Measurements from ENCODE around the gene MEST.
"Not testable (repeated sequence)": the region's sequence is repeated elsewhere in the genome, so short reads cannot be mapped to it uniquely, and the experiment has no call there.

The MEST gene

DNA sequence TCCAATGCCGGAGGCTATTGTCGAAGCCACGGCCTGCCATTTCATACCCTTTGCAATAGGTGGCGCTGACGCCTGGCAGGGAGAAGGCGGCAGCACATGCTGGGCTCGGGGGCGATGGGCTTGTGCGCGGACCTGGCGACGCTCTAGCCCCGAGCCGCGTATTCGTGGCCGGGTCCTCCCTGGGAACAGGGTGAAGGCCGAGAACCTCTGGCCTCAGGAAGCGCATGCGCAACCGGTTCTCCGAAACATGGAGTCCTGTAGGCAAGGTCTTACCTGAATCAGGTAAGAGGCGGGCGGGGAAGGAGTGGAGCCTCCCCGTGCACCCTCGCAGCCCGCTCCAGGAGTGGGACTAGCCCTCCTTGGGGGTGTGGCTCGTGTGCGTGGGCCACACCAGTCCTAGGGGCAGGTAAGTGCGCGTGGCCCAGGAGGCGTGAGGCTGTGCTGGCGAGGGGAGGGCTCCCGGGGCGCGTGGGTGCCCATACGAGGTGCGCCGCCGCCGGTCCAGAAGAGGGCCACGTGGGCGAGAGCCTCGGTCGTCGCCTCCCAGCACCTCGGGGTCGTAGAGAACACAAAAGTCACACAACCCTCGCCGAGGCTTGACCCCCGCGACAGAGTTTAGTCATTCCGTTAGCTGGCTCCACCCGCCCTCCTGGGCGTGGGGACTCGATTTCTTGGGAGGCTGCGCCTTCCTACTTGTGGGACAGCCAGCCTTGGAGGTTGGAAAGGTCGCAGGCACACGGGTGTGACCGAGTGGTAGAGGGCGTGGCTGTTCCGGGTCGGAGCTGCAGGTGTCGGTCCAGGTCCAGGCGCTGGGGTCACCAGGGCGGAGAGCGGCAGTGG is 5.6 kb upstream of the MEST start:
- peak; percentile 9 to 48 (median 16) for DNase-seq

DNA sequence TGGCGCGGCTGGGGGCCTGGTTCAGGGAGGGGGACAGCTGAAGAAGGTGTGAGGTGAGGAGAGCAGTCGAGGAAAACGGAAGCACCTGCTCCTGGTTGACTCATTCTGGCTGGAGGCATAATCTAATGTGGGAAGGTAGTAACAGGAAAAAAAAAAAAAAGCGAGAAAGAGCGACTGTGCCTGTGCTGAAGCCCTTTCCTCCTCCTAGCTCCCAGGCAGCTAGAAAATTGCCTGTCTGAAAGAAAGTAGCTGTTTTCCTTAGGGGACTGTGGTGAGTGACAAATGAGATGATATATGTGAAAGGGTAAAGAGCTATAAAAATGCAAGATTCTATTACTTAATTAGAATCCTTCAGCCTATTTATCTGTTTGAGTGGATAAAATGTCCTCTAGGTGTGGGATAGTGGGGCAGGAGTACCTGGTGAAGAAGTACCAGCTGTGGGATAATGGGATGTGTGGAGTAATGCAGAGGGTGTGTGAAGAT is 4.9 kb upstream of the MEST start:
- no peak for DNase-seq

DNA sequence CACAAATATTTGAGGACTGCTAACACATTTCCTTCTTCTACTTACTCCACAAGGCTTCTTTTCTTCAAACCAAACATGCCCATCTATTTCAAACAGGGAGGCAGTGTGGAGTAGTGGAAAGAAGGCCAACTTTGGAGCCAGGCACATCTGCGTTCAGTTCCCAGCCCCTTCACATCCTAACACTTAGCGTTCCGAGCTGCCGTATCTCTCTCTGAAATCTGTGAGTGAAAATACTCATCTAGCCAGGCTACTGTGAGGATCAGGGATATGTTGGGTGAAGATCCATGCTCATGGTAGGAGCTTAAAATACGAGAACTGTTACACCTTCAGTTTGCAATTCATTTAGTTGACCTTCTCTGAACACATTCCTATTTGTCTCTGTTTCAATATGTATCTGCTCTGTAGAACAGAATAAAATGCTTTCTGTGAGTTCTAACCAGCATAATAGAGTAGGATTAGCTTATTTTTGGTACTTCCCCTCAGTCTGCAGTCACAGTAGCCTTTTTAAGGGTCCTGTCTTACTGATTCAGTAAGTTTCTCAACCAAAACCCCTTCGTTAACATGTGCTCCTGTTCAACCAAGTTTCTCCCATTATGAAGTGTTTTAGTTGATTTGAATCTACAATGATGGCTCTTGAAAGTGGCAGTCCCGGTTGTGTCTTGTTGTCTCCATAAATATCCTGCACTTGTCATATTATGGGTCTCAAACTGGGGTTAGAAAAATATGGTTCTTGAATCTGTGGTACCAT is 3.3 kb upstream of the MEST start:
- DNase-seq: no peak

DNA sequence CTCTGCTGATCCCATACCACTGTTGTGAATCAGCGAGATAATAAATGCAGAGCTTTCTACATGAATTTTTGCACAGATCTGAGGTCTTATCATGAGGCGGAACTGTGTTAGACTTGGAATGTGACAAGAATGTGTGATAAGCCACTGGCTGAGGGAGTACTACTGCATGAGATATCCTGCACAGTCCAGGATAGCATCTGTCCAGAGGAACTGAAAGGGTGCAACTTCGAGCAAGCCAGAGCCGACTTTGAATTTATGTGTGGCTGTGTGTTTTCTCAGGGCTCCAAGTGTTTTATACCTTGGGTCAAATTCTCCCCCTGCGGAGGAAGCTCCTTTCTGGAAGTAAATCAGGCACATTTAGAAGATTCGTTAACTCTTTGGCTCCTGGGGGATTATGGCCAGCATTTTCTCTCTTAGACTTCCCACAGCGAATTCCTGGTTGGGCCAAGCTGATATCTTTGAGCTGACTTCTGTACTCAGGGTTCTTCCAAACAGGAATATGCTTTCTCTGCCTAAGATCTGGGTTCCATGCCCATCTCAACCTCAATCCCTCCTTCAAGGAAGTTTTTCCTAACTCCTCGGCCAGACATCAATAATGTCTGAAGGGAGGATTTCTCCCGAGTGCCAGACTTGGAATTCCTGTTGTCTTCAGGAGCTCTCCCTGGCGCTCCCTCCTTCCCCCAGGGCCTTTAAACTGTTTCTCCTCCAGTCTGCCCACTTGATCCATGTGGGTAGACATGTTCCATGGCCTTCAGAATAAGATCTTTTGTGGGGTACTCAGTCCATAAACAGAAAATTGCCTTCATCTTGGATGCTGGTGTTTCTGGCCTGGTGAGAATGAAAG is 2.5 kb upstream of the MEST start:
- DNase-seq: no peak

DNA sequence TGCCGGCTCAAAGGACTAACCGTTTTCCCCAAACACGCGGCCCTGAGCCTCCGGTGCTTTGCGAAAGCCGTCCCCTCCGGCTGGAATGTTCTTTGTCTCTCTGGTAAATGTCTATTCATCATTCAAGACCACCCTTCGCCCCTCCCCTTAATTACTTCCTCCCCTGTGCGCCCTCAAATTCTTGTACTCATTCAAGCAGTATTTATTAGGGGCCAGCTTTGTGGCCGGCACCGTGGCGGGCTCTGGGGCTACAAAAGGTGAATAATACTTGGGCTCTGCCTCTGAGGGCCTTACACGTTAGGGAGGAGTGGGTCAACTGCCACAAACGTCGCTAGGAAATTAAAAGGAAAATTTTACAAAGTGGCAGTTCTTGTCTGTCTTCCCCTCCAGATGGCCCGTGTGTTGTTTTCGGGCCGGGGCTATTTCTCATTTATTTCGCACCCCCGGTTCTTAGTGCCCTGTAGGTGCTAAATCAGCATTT is 1.5 kb upstream of the MEST start:
- no peak for DNase-seq

DNA sequence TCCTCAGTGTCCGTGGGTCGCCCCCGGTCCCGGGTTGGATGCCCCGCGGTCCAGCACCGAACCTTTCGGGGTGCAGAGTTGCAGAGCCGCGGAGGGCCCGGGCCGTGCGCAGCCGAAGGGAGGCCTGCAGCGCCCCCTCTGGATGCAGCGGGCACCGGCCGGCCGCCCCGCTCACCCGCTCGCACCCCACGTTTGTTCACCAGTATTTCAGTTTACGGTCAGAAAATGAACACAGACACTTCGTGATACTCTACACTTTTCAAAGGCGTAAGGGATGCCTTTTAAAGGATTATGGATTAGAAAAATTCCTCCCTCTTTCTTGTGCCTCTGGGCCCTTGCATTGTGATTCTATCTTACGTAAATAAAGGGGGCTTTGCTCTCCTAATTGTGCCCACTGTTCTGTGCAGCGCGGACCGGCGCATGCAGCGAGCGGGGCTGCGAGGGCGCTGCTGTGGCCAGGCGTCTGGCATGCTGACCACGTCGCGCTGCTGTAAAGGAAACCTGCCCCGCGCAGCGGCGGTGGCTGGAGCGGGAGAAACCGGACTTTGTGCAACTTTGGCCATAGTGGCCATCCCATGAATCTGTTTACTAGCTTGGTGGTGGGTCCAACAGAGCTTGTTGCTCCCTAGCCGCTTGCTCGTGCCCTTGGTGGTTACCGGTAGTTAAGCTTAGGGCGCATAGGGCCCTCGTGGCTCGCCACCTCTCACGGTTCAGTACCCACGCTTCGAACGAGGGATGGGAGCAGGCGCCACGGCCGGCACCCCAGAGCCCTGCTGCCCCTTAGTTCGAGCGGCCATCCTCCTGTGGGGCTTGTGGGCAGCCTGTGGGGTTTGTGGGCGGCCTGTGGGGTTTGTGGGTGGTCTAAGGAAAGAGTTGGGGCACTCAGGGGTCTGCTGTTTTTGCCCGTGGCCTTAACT is 739 bp upstream of the MEST start:
- DNase-seq: peak in 1 of 4 experiments; percentile 22

DNA sequence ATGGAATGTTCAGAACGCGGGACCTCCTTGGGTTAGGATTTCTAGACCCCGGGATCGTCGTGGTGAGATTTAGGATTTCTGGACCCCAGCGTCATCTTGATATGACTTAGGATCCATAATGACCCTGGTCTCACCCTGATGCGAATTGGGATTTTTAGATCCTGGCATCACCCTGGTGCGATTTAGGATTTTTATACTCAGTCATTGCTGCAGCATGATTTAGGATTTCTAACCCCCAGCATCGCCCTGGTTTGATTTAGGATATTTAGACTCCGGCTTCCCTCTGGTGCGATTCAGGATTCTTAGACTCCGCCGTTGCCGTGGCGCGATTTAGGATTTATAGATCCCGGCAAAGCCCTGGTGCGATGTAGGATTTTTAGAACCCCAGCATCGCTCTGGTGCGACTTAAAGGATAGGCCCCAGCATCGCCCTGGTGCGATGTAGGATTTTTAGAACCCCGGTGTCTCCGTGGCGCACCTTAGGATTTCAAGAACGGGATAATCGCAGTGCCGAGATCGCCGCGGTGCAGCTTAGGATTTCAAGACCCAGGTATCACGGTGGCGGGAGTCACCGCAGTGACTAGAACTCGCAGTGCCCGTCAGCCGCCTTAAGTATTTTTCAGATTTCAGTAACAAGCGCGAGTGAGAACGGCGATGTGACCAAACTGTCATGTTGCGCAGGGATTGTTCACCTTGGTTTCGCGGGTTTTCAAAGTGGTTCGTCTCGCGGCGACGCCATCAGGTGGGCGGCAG is 814 bp downstream of the MEST start:
- no peak for DNase-seq

DNA sequence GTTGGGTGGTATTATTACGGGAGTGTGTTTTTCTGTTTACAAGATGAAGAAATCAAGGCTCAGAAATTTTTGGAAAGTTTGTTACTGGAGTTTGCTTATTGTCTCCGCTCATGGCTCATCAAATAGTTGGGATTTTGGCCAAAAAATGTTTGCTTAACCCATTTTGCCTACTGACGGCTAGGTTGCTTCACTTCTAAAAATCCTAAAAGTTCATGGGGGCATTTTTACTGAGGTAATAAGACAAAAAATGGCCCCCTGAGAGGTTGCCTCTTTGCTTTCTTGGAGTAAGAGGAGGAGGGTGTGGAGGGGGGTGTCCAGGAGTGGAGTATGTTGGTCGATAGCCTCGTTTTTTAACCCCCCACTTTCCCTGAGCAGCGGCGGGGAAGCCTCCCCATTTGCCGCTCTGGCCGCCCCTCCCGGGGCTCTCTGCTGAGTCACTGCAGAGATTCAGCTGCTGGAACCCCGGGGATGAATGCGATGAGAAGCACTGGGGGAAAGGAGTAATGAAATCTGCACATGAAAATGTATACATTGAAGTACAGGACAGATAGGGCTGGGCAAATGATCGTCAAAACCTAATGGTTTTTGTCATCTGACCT is 1.5 kb downstream of the MEST start:
- DNase-seq: no peak

DNA sequence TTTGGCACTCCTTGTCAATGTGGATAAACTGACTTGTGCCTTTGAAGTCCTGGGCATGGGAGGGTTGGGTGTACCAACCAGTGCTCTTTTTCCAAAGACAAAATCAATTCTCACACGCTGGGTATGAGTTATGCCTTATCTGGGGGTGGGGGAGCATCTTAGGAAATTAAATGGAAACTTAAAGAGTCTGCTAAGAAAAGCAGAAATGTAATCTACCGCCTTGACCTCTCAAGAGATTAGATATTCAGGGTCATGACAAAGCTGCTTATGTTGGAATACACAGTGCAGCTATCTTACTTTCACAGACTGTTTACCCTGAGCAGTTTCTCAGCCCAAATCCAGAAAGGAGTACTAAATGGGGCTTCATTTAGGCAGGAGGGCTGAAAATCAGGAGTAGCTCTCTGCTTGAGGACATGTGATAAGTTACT is 2.6 kb downstream of the MEST start:
- no peak for DNase-seq

DNA sequence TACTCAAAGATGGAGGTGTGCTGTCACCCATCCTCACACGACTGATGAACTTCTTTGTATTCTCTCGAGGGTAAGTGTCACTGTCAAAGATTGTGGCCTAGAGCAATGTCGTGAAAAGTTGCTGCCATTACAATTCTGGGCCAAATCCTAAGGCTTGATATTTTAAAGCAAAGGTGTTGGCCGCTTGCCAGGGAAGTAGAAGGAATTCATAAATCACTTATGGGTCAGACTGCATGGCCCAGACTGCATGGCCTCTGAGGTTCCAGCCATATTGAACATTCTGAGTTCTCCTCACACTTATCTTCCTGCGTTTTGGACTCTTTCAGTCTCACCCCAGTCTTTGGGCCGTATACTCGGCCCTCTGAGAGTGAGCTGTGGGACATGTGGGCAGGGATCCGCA is 8.6 kb downstream of the MEST start:
- no peak for DNase-seq

DNA sequence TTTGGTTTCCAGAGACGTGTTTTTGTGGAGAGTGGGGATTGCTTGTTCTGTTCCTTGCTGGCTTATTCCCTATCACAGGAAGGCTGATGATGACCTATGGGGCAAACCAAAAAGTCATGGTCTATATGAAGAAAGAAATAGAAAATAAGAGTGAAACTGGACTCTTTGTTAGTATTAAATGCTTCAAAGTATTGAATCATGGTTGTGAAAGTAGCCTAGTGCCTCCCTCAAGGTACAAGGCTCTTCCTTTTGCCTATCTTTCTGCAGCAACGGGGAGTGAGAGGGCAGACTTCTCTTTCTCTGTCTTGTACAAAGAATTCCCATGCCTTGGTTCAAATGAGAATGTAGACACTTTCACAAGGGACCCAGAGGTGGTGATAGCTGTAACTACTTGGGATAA is 9.0 kb downstream of the MEST start:
- no peak for DNase-seq

DNA sequence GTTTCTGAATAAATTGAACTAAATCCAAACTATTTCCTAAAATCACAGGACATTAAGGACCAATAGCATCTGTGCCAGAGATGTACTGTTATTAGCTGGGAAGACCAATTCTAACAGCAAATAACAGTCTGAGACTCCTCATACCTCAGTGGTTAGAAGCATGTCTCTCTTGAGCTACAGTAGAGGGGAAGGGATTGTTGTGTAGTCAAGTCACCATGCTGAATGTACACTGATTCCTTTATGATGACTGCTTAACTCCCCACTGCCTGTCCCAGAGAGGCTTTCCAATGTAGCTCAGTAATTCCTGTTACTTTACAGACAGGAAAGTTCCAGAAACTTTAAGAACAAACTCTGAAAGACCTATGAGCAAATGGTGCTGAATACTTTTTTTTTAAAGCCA is 13.9 kb downstream of the MEST start:
- no peak for DNase-seq

DNA sequence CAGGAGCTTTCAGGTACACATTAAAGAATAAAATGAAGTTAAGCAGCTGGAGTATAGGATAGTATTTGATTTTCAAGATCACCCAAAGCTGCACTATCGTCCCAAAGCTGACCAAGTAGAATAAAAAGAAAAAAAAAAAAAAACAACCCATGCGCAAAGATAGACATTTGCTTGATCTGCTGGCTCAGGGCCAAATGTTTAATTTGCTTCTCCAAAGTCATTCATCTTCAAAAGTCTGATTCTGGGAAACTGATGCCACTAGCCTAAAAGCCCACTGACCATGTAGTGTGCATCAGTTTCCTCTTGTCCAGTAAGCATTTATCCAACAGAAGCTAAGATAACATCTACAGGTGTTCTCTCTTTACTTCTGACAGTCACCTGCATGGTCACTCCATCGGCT is 14.5 kb downstream of the MEST start:
- DNase-seq: no peak

DNA sequence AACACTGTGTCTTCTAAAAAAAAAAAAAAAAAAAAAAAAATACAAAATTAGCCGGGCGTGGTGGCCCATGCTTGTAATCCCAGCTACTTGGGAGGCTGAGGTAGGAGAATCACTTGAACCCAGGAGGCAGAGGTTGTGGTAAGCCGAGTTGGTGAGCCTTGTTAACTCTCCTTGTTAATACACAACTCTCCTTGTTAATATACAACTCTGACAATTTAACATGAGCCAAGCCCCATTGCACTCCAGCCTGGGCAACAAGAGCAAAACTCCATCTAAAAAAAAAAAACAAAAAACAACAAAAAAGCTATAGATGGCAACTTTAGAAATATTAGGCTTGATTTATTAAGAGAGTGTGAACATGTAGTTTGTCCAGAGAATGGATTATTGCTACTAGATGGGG is 20.2 kb downstream of the MEST start:
- not testable (repeated sequence) for DNase-seq

DNA sequence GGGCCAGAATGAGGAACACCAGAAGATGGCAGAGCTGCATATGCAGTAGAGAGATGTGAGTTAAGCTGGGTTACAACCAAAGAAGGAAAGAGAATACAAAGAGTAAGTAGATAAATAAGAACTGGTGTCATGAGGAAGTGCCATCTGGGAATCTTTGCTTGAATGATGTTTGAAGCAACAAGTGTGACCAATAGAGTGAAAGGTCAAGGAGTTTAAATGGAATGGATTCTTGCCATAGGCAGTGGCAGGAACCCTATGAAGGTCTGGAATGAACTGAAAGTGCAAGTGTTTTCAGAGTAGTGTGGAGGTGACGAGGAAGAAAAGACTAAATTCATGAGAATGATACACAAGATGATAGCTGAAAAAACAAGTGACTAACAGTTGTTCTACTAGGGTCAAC is 21.6 kb downstream of the MEST start:
- no peak for DNase-seq

DNA sequence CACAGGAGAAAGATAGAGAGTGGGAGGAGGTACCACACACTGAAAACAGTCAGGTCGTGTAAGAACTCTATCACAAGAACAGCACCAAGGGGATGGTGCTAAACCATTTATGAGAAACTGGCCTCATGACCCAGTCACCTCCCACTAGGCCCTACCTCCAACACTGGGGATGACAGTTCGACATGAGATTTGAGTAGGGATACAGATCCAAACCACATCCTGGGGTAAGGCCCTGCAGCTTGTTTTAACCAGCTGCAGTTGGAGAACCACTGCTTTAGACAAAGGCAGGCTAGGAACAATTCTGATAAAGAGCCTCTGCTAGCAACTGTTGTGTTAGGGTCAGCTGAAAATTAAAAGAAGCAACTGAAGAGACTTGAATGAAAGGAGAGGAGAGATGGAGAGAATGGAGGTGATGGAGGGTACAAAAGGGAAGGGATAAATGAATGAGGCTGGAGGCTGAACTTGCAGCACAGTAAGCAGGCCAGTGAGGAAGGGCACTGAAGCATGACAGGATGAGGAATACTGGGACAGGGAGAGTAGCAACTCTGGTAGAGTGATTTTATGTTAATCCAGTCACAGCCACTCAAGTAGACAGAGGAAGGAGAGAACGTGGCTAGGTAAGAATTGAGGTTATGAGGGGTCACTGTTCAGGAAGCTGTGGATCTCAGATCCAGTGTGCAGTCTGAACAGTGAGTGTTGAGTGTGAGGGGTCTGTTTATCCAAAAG is 23.6 kb downstream of the MEST start:
- no peak for DNase-seq

DNA sequence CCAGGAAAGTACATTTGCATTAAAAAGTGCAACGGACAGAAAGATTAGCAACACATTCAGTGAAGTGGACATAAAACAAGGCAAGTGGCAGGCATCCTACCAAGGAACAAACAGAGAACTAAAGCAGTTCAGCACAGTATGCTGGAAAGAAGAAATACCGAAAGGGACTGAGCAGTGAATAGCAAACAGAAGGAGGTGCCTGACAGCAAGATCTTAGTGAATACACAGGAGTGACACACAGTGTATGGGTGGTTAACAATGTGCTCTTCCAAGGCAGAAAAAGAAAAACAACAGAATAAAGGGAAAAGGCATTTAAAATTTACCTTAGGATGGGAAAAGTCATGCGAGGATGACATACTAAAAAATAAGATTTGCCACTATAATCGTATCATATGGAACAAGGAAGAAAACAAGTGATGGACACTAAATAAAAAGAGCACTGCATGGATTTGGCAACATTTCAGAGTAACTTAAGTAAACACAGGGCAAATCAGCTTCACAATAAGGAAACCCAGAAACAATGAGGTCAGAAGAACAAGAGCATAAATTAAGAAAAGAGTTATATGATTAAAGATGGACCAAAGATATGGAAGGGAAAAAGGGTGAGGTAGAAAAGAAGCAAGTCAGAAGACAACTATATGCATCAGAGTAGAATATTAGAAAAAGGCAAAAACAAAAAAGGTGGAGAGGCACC is 29.5 kb downstream of the MEST start:
- no peak for DNase-seq

DNA sequence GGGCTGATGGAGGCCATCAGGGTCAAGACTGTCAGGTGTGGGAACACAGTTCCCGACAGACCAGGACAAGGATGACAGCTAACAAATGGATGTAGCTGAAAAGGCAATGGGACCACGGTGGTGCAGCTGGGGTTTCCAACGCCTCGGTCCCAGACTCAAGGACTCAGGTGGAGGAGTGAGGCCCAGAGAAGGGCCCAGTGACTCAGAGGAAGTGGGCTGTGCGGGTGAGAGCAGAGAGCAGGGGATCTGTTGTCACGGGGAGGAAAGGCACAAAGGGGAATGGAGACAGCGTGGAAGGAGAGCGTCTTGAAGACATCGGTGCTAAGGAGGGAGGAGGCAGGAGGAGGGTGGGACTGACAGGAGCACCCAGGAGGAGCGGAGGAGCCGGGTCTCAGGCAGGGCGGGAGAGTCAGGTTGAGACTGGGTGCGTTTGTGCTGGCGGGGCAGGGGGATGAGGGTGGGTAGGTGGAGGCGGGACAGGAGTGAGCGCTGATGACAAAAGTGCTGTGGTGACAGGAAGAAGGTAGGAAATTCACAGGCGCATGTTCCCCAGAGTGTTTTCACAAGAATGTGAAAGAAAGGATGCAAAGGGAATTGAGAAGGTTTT is 31.7 kb downstream of the MEST start:
- not testable (repeated sequence) for DNase-seq

DNA sequence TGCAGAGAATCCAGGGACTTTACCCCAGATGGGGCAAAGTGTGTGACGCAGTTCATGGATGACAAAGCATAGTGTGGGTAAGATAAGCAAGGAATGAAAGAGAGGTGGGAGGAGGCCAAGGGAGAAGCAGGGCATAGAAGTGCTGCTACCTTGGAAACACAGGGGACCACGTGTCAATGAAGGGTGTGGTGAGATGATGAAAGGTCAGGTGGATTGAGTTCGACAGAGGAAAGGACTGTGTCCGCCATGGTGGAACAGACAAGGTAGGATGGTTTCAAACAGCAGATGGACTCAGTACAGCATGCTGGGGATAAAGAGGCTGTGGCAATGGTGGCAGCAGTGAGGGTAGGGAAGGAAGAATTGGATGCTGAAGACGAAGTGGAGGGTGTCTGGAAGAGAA is 32.7 kb downstream of the MEST start:
- DNase-seq: no peak

Measured in activated naive CD4-positive, alpha-beta T cell (primary cell).